Omental fat pad (tissue), 4 donors: ENCODE measurements around the gene DIP2C. TPM values are rescaled to one million over a fixed set of nuclear protein-coding genes. Genes with fewer than 3 reads are reported as not detected.
A peak's percentile ranks its signal among the peaks of the same experiment; 100 is the strongest.

ENCODE experiments used
- ATAC-seq: fragments of 150-250 bp; one replicate; pipeline ENCODE4 v1.9.1; 2016; ENCODE audit warnings: mild to moderate bottlenecking, moderate library complexity; ENCODE audit not compliant: low FRiP score
- DNase-seq: peaks from one replicate; pipeline ENCODE4 v3.0.0-alpha.2; 2019; ENCODE audit warnings: low spot score
- CTCF ChIP-seq, 3 donors: fragments of 450-650 bp; IDR thresholded peaks; one replicate each; pipeline ENCODE4 v1.5.1; 2016 to 2017; ENCODE audit warnings: antibody characterized with exemption in 3 of 3, mild to moderate bottlenecking in 3 of 3, moderate library complexity in 2 of 3
- total RNA-seq, 4 donors: library from RNA; depleted of rRNA; stranded (reverse); fragments of >200 nt; gene quantifications; one replicate each; pipeline ENCODE4 v1.1.0, GENCODE V29; 2016

DIP2C gene
- total RNA-seq, 4 donors from 2014 or later, result 19.7 to 56.5 (median 31.1) TPM

DNA sequence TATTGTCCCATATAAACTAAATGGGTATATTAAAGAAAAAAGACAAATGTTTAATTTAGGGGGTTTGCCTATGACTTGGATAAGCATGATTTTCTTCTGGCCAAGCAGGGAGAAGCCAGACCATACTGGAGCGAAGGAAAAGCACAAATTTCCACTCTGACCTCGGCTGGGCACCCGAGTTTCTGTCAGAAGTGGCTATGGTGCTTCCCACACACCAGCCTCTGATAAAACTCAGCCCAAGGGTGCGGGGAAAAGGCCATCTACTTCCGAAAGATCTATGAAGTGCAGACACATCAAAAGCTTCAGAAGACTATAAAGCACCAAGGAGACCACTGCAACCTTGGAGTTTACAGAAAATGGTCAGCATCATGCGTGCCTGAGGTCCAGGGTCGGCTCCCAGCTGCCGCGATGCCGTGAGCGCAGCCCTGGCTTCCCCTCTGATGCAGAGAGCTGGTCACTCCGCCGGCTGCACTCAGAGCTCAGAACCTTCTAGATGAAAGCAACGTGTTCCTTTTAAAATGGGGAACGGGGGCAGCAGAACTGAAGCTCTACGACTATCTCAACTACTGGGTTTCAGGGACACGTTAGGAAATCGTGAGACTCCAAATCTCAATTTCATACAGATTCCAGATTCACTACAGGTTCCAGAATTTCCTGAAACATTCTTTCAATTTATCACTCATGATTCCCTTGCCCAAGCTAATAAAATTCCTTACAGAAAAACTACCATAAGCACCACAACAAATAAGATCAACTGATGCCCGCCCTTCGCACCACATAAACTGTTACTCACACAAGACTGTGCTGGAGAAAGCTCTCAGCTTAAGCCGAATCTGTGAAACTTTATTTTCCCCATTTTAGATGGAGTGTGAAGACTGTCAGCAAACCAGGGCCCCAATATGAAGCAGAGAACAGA, 84.5 kb downstream of the DIP2C start:
- no peak for TF ChIP-seq CTCF (IDR thresholded peaks at IDR 0.05)
- ATAC-seq (no peak), DNase-seq (no peak)

DNA sequence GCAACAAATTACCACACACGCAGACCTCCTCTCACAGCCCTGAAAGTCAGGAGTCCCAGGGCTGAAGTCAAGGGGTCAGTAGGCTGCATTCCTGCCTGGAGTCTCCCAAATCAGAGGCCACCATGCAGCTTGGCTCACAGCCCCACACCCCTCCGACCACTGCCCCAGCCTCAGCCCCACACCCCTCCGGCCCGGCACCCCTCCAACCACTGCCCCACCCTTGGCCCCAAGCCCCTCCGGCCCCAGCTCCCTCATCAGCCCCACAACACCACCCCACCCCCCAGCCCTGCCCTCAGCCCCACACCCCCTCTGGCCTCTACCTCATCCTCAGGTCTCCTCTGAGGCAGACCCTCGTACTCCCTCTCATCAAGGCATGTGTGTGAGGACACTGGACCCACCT, 85.7 kb downstream of the DIP2C start:
- DNase-seq (no peak), ATAC-seq (no peak)
- TF ChIP-seq CTCF (IDR thresholded peaks at IDR 0.05), result no peak

GRCh38 chr10:602391-603005, 87.0 kb downstream of the DIP2C start:
- ATAC-seq, result no peak
- TF ChIP-seq CTCF (IDR thresholded peaks at IDR 0.05), result no peak
- DNase-seq, result no peak

GRCh38 chr10:601660-601963, 87.9 kb downstream of the DIP2C start:
- DNase-seq, result no peak
- no peak for ATAC-seq
- TF ChIP-seq CTCF (IDR thresholded peaks at IDR 0.05), result no peak

GRCh38 chr10:600876-601659, 88.4 kb downstream of the DIP2C start:
- ATAC-seq, result no peak
- TF ChIP-seq CTCF (IDR thresholded peaks at IDR 0.05), result no peak
- no peak for DNase-seq

- no peak for TF ChIP-seq CTCF (IDR thresholded peaks at IDR 0.05)
- ATAC-seq (peak; percentile 63), DNase-seq (no peak)
These were observed 89.2 kb downstream of the DIP2C start for GRCh38 chr10:600234-600633.
